Measurements from ENCODE around the gene MBD3L2.
"Not testable (repeated sequence)": the region's sequence is repeated elsewhere in the genome, so short reads cannot be mapped to it uniquely, and the experiment has no call there.

MBD3L2 gene

GRCh38 chr19:7049021-7049420 lies at the start of gene MBD3L2:
TSS of gene MBD3L2 (plus strand) at chr19:7049321. CDS start at chr19:7049374, 53 bp downstream.
- not testable (repeated sequence) for H3K27ac ChIP-seq (ENCODE audit: low read length); H3K27me3 ChIP-seq (ENCODE audit: insufficient read depth, low read length); H3K4me1 ChIP-seq (ENCODE audit: insufficient read depth, low read length); H3K36me3 ChIP-seq (ENCODE audit: insufficient read depth, low read depth, low read length); H3K9ac ChIP-seq (ENCODE audit: low read depth, low read length); H3K9me3 ChIP-seq (ENCODE audit: insufficient read depth, low read depth, low read length); H3K4me3 ChIP-seq (ENCODE audit: low read length)

GRCh38 chr19:6999933-7000332 lies 49.2 kb upstream of the MBD3L2 start:
- H3K9ac ChIP-seq (ENCODE audit: low read depth, low read length) = no peak overlapping the region
- H3K4me3 ChIP-seq (ENCODE audit: low read length) = no peak overlapping the region; the same call in 1 of the 2 replicates
- H3K4me1 ChIP-seq (ENCODE audit: insufficient read depth, low read length) = no peaks in the 10 kb centered on the region
- no peak overlapping the region for H3K27ac ChIP-seq (ENCODE audit: low read length)
- H3K27me3 ChIP-seq (ENCODE audit: insufficient read depth, low read length) = no peaks in the 10 kb centered on the region
- peaks cover 84% of the 10 kb centered on the region for H3K9me3 ChIP-seq (ENCODE audit: insufficient read depth, low read depth, low read length)
- no peaks in the 10 kb centered on the region for H3K36me3 ChIP-seq (ENCODE audit: insufficient read depth, low read depth, low read length)

GRCh38 chr19:7000333-7000732 lies 48.8 kb upstream of the MBD3L2 start:
- Histone ChIP-seq H3K4me1 (ENCODE audit: insufficient read depth, low read length) (no peaks in the 10 kb centered on the region), H3K9ac (ENCODE audit: low read depth, low read length) (no peak overlapping the region), H3K27ac (ENCODE audit: low read length) (no peak overlapping the region), H3K4me3 (ENCODE audit: low read length) (no peak overlapping the region; the same call in 1 of the 2 replicates), H3K36me3 (ENCODE audit: insufficient read depth, low read depth, low read length) (no peaks in the 10 kb centered on the region), H3K9me3 (ENCODE audit: insufficient read depth, low read depth, low read length) (peaks cover 84% of the 10 kb centered on the region), H3K27me3 (ENCODE audit: insufficient read depth, low read length) (no peaks in the 10 kb centered on the region)

- no peaks in the 10 kb centered on the region for H3K4me1 ChIP-seq (ENCODE audit: insufficient read depth, low read length)
- H3K9ac ChIP-seq (ENCODE audit: low read depth, low read length) = no peak overlapping the region
- no peak overlapping the region for H3K4me3 ChIP-seq (ENCODE audit: low read length)
- no peaks in the 10 kb centered on the region for H3K36me3 ChIP-seq (ENCODE audit: insufficient read depth, low read depth, low read length)
- H3K27ac ChIP-seq (ENCODE audit: low read length) = no peak overlapping the region
- no peaks in the 10 kb centered on the region for H3K27me3 ChIP-seq (ENCODE audit: insufficient read depth, low read length)
- H3K9me3 ChIP-seq (ENCODE audit: insufficient read depth, low read depth, low read length) = peaks cover 80% of the 10 kb centered on the region
Measured at GRCh38 chr19:7000816-7001215, 48.3 kb upstream of the MBD3L2 start.

- H3K9me3 ChIP-seq (ENCODE audit: insufficient read depth, low read depth, low read length) = peaks cover 78% of the 10 kb centered on the region
- no peaks in the 10 kb centered on the region for H3K27me3 ChIP-seq (ENCODE audit: insufficient read depth, low read length)
- H3K36me3 ChIP-seq (ENCODE audit: insufficient read depth, low read depth, low read length) = no peaks in the 10 kb centered on the region
- H3K4me3 ChIP-seq (ENCODE audit: low read length) = no peak overlapping the region
- no peak overlapping the region for H3K9ac ChIP-seq (ENCODE audit: low read depth, low read length)
- H3K4me1 ChIP-seq (ENCODE audit: insufficient read depth, low read length) = no peaks in the 10 kb centered on the region
- H3K27ac ChIP-seq (ENCODE audit: low read length) = no peak overlapping the region
Measured at GRCh38 chr19:7004313-7004931, 44.7 kb upstream of the MBD3L2 start.

- Histone ChIP-seq H3K4me1 (ENCODE audit: insufficient read depth, low read length) (no peaks in the 10 kb centered on the region), H3K9ac (ENCODE audit: low read depth, low read length) (no peak overlapping the region), H3K27ac (ENCODE audit: low read length) (no peak overlapping the region)
Measured at GRCh38 chr19:7006135-7006704, 42.9 kb upstream of the MBD3L2 start.

GRCh38 chr19:7007859-7008258 lies 41.3 kb upstream of the MBD3L2 start:
- H3K4me3 ChIP-seq (ENCODE audit: low read length) = no peak overlapping the region
- no peak overlapping the region for H3K27ac ChIP-seq (ENCODE audit: low read length)
- no peaks in the 10 kb centered on the region for H3K36me3 ChIP-seq (ENCODE audit: insufficient read depth, low read depth, low read length)
- H3K4me1 ChIP-seq (ENCODE audit: insufficient read depth, low read length) = no peaks in the 10 kb centered on the region
- H3K9me3 ChIP-seq (ENCODE audit: insufficient read depth, low read depth, low read length) = peaks cover 70% of the 10 kb centered on the region
- no peaks in the 10 kb centered on the region for H3K27me3 ChIP-seq (ENCODE audit: insufficient read depth, low read length)
- H3K9ac ChIP-seq (ENCODE audit: low read depth, low read length) = no peak overlapping the region

More at GRCh38 chr19:7006135-7006704, 42.9 kb upstream of the MBD3L2 start:
- Histone ChIP-seq H3K9me3 (ENCODE audit: insufficient read depth, low read depth, low read length) (peaks cover 68% of the 10 kb centered on the region), H3K4me3 (ENCODE audit: low read length) (no peak overlapping the region), H3K36me3 (ENCODE audit: insufficient read depth, low read depth, low read length) (no peaks in the 10 kb centered on the region), H3K27me3 (ENCODE audit: insufficient read depth, low read length) (no peaks in the 10 kb centered on the region)

- Histone ChIP-seq H3K27ac (ENCODE audit: low read length) (no peak overlapping the region), H3K36me3 (ENCODE audit: insufficient read depth, low read depth, low read length) (no peaks in the 10 kb centered on the region), H3K9me3 (ENCODE audit: insufficient read depth, low read depth, low read length) (peaks cover 78% of the 10 kb centered on the region), H3K27me3 (ENCODE audit: insufficient read depth, low read length) (no peaks in the 10 kb centered on the region), H3K4me1 (ENCODE audit: insufficient read depth, low read length) (no peaks in the 10 kb centered on the region), H3K4me3 (ENCODE audit: low read length) (no peak overlapping the region), H3K9ac (ENCODE audit: low read depth, low read length) (no peak overlapping the region)
Measured at GRCh38 chr19:7010722-7011593, 38.2 kb upstream of the MBD3L2 start.

GRCh38 chr19:7013678-7014077 lies 35.4 kb upstream of the MBD3L2 start:
- H3K27ac ChIP-seq (ENCODE audit: low read length) = no peak overlapping the region

GRCh38 chr19:7018828-7019227 lies 30.3 kb upstream of the MBD3L2 start:
- no peaks in the 10 kb centered on the region for H3K4me1 ChIP-seq (ENCODE audit: insufficient read depth, low read length)
- no peak overlapping the region for H3K4me3 ChIP-seq (ENCODE audit: low read length)
- H3K27ac ChIP-seq (ENCODE audit: low read length) = no peak overlapping the region
- peaks cover 47% of the 10 kb centered on the region for H3K9me3 ChIP-seq (ENCODE audit: insufficient read depth, low read depth, low read length)
- no peaks in the 10 kb centered on the region for H3K36me3 ChIP-seq (ENCODE audit: insufficient read depth, low read depth, low read length)
- H3K27me3 ChIP-seq (ENCODE audit: insufficient read depth, low read length) = no peaks in the 10 kb centered on the region
- no peak overlapping the region for H3K9ac ChIP-seq (ENCODE audit: low read depth, low read length)

More at GRCh38 chr19:7013678-7014077, 35.4 kb upstream of the MBD3L2 start:
- Histone ChIP-seq H3K27me3 (ENCODE audit: insufficient read depth, low read length) (no peaks in the 10 kb centered on the region), H3K36me3 (ENCODE audit: insufficient read depth, low read depth, low read length) (no peaks in the 10 kb centered on the region), H3K4me1 (ENCODE audit: insufficient read depth, low read length) (no peaks in the 10 kb centered on the region), H3K9me3 (ENCODE audit: insufficient read depth, low read depth, low read length) (peaks cover 85% of the 10 kb centered on the region), H3K9ac (ENCODE audit: low read depth, low read length) (no peak overlapping the region), H3K4me3 (ENCODE audit: low read length) (no peak overlapping the region)

- not testable (repeated sequence) for H3K27ac ChIP-seq (ENCODE audit: low read length); H3K36me3 ChIP-seq (ENCODE audit: insufficient read depth, low read depth, low read length); H3K27me3 ChIP-seq (ENCODE audit: insufficient read depth, low read length); H3K4me1 ChIP-seq (ENCODE audit: insufficient read depth, low read length); H3K4me3 ChIP-seq (ENCODE audit: low read length); H3K9ac ChIP-seq (ENCODE audit: low read depth, low read length)
- H3K9me3 ChIP-seq (ENCODE audit: insufficient read depth, low read depth, low read length) = peaks cover 25% of the 10 kb centered on the region
Measured at GRCh38 chr19:7021331-7021730, 27.8 kb upstream of the MBD3L2 start, which contains the start of gene MBD3L2B. TSS of gene MBD3L2B (minus strand) at chr19:7021431. CDS start at chr19:7021397, 34 bp downstream.

Measured in iPS-20b (cell line).